Measurements from ENCODE around the gene ATPAF1.

DNA sequence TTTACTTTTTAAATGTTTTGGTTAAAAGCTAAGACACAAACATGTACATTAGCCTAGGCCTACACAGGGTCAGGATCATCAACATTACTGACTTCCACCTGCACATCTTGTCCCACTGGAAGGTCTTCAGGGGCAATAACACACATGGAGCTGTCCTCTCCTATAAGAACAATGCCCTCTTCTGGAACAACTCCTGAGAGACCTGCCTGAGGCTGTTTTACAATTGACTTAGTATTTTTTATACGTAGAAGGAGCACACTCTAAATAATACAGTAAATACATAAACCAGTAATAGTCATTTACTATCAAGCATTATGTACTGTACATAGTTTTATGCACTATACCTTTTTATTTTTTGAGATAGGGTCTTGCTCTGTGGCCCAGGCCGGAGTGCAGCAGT, 37.4 kb downstream of the ATPAF1 start:
- TF ChIP-seq, protein P1, sequence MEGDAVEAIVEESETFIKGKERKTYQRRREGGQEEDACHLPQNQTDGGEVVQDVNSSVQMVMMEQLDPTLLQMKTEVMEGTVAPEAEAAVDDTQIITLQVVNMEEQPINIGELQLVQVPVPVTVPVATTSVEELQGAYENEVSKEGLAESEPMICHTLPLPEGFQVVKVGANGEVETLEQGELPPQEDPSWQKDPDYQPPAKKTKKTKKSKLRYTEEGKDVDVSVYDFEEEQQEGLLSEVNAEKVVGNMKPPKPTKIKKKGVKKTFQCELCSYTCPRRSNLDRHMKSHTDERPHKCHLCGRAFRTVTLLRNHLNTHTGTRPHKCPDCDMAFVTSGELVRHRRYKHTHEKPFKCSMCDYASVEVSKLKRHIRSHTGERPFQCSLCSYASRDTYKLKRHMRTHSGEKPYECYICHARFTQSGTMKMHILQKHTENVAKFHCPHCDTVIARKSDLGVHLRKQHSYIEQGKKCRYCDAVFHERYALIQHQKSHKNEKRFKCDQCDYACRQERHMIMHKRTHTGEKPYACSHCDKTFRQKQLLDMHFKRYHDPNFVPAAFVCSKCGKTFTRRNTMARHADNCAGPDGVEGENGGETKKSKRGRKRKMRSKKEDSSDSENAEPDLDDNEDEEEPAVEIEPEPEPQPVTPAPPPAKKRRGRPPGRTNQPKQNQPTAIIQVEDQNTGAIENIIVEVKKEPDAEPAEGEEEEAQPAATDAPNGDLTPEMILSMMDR (IDR thresholded peaks at IDR 0.05), result no peak
- no peak for TF ChIP-seq TCF7L2 (IDR thresholded peaks at IDR 0.05; ENCODE audit: low read depth, low read length)
- TF ChIP-seq POLR2AphosphoS5 (IDR thresholded peaks at IDR 0.05; ENCODE audit: low read depth, low read length), result no peak

Data from Panc1 (cell line).